Tibial artery (tissue), 4 donors: ENCODE measurements around the gene CAMTA1.
"Not testable (repeated sequence)": the region's sequence is repeated elsewhere in the genome, so short reads cannot be mapped to it uniquely, and the experiment has no call there.

Experiments
- DNase-seq, 2 donors: peaks; one replicate each; pipeline ENCODE4 v3.0.0-alpha.2; 2019
- H3K27ac ChIP-seq, 2 donors: fragments of 200-600 bp; sonication (generic) in 1 of 2; 1 replicate in 1 of 2; 2 replicates in 1 of 2; pipeline ENCODE4 v1.5.1; 2018 to 2019; ENCODE audit warnings: mild to moderate bottlenecking in 1 of 2
- H3K27me3 ChIP-seq, 2 donors: fragments of 200-600 bp; sonication (generic) in 1 of 2; one replicate each; pipeline versions ENCODE4 v1.5.1 to v1.6.0; 2016 to 2019
- H3K36me3 ChIP-seq, 3 donors: fragments of 200-600 bp; sonication (generic) in 2 of 3; one replicate each; pipeline ENCODE4 v1.5.1; 2016 to 2019; ENCODE audit warnings: mild to moderate bottlenecking in 2 of 3
- H3K4me1 ChIP-seq, 4 donors: fragments of 200-600 bp; sonication (generic) in 2 of 4; 1 replicate in 3 of 4; 2 replicates in 1 of 4; pipeline ENCODE4 v1.5.1; 2016 to 2019
- H3K4me3 ChIP-seq, 2 donors: fragments of 200-600 bp; sonication (generic) in 1 of 2; 1 replicate in 1 of 2; 2 replicates in 1 of 2; pipeline ENCODE4 v1.5.1; 2018 to 2019; ENCODE audit warnings: mild to moderate bottlenecking in 2 of 2
- H3K9me3 ChIP-seq, 3 donors: fragments of 200-600 bp; sonication (generic) in 1 of 3; one replicate each; pipeline ENCODE4 v1.5.1; 2016 to 2019
- intact Hi-C: fragments of 100-400 bp; cut with DNase I; formaldehyde crosslinking; loops from one replicate; pipeline ENCODE4 v1.15.0; 2023; ENCODE audit warnings: low total_unique reads
- TF ChIP-seq, protein P1 (sequence below), 2 experiments: fragments of 200-600 bp in 1 of 2; fragments of 450-650 bp in 1 of 2; IDR thresholded peaks; one replicate each; pipeline ENCODE4 v1.5.1; 2017 to 2019; ENCODE audit warnings: antibody characterized with exemption in 2 of 2, mild to moderate bottlenecking in 1 of 2, moderate library complexity in 1 of 2

CAMTA1 gene

DNA sequence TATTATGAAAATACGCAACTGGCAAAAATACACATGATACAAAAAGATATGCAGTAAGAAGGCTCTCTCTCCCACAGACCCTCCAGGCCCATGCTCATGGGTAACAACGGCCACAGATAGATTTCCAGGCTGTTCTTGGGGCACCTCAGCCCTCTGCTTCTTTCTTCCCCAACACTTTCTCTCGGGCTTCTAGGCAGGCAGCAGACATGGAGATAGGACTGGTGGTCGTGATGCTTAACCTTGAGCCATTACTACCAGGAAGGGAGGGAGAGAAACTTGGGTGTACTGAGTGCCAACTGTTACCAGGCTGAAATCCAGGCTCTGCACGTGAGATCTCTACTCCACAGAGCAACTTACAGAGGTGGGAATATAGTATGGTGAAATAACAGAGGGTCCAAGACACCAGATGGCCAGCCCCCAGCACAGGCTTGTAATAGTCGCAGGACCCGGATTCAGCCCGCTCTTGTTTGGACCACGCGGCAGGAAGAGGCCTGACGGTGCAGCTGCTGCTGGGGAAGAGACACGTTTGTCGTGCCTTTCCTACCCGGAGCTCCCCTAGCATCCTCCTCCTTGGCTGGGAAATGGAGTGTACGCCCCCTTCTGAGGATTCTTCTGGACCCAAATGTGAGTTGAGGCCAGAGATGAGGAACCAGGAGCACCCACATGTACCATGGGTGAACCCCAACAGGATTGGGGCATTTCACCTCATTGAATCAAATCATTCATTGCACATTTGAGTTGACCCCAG, 544.8 kb downstream of the CAMTA1 start:
- H3K9me3 ChIP-seq: no peaks in the 10 kb centered on the region
- H3K4me3 ChIP-seq: no peak overlapping the region
- intact Hi-C loops: no loop called here
- DNase-seq: no peak
- peaks cover 0 to 5% (median 0%) of the 10 kb centered on the region in 4 donors for H3K4me1 ChIP-seq
- no peak overlapping the region for H3K27ac ChIP-seq
- peaks cover 0 to 28% of the 10 kb centered on the region in 2 donors for H3K27me3 ChIP-seq
- TF ChIP-seq, protein P1, sequence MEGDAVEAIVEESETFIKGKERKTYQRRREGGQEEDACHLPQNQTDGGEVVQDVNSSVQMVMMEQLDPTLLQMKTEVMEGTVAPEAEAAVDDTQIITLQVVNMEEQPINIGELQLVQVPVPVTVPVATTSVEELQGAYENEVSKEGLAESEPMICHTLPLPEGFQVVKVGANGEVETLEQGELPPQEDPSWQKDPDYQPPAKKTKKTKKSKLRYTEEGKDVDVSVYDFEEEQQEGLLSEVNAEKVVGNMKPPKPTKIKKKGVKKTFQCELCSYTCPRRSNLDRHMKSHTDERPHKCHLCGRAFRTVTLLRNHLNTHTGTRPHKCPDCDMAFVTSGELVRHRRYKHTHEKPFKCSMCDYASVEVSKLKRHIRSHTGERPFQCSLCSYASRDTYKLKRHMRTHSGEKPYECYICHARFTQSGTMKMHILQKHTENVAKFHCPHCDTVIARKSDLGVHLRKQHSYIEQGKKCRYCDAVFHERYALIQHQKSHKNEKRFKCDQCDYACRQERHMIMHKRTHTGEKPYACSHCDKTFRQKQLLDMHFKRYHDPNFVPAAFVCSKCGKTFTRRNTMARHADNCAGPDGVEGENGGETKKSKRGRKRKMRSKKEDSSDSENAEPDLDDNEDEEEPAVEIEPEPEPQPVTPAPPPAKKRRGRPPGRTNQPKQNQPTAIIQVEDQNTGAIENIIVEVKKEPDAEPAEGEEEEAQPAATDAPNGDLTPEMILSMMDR (IDR thresholded peaks at IDR 0.05): no peak
- H3K36me3 ChIP-seq: no peaks in the 10 kb centered on the region

DNA sequence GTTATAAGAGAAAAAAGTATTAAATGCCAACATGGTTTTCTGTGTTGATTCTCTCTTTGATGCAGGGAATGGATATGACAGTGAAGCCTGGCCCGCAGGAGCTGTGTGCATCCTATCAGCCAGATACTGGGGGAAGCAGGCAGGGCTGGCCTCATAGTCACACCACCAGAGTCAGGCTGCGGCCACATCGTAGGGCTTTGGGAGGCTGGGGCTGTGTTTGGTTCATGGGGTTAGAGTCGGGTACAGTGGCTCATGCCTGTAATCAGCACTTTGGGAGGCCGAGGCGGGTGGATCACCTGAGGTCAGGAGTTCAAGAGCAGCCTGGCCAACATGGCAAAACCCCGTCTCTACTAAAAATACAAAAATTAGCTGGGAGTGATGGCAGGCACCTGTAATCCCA, 545.5 kb downstream of the CAMTA1 start:
- DNase-seq, intact Hi-C loops, H3K36me3 ChIP-seq, H3K4me3 ChIP-seq, H3K4me1 ChIP-seq, H3K27ac ChIP-seq, H3K9me3 ChIP-seq: not testable (repeated sequence)
- peaks cover 0 to 28% of the 10 kb centered on the region in 2 donors for H3K27me3 ChIP-seq

GRCh38 chr1:7331926-7332535, 546.8 kb downstream of the CAMTA1 start:
- peaks cover 0 to 5% (median 0%) of the 10 kb centered on the region in 4 donors for H3K4me1 ChIP-seq
- no peaks in the 10 kb centered on the region for H3K36me3 ChIP-seq
- intact Hi-C loops: no loop called here
- H3K27me3 ChIP-seq: peaks cover 0 to 28% of the 10 kb centered on the region in 2 donors
- H3K9me3 ChIP-seq: no peaks in the 10 kb centered on the region
- H3K4me3 ChIP-seq: no peak overlapping the region
- DNase-seq: no peak
- TF ChIP-seq, protein P1 (IDR thresholded peaks at IDR 0.05): no peak
- H3K27ac ChIP-seq: no peak overlapping the region

GRCh38 chr1:7333094-7333493, 547.8 kb downstream of the CAMTA1 start:
- TF ChIP-seq, protein P1 (IDR thresholded peaks at IDR 0.05): no peak
- no peaks in the 10 kb centered on the region for H3K36me3 ChIP-seq
- intact Hi-C loops: no loop called here
- H3K9me3 ChIP-seq: no peaks in the 10 kb centered on the region
- peaks cover 0 to 5% (median 0%) of the 10 kb centered on the region in 4 donors for H3K4me1 ChIP-seq
- peaks cover 0 to 28% of the 10 kb centered on the region in 2 donors for H3K27me3 ChIP-seq
- H3K27ac ChIP-seq: no peak overlapping the region
- H3K4me3 ChIP-seq: no peak overlapping the region
- no peak for DNase-seq

- Histone ChIP-seq H3K9me3 (no peaks in the 10 kb centered on the region), H3K4me3 (no peak overlapping the region), H3K4me1 (peaks cover 0 to 5% (median 0%) of the 10 kb centered on the region in 4 donors), H3K27me3 (peaks cover 0 to 28% of the 10 kb centered on the region in 2 donors), H3K36me3 (no peaks in the 10 kb centered on the region), H3K27ac (no peak overlapping the region)
- intact Hi-C loops: no loop called here
- DNase-seq: no peak
- TF ChIP-seq, protein P1 (IDR thresholded peaks at IDR 0.05): no peak
Observed at GRCh38 chr1:7333620-7334019, 548.4 kb downstream of the CAMTA1 start.

- Histone ChIP-seq H3K4me3 (no peak overlapping the region), H3K4me1 (peaks cover 0 to 5% (median 0%) of the 10 kb centered on the region in 4 donors), H3K27me3 (peaks cover 0 to 25% of the 10 kb centered on the region in 2 donors), H3K27ac (no peak overlapping the region), H3K9me3 (no peaks in the 10 kb centered on the region), H3K36me3 (no peaks in the 10 kb centered on the region)
- TF ChIP-seq, protein P1 (IDR thresholded peaks at IDR 0.05): no peak
- no peak for DNase-seq
- intact Hi-C loops: no loop called here
Observed at GRCh38 chr1:7334475-7335035, 549.3 kb downstream of the CAMTA1 start.
